Endodermal cell (in vitro differentiated cells): ENCODE data around the gene SIM1. TPM values are rescaled to one million over a fixed set of nuclear protein-coding genes. Genes with fewer than 3 reads are reported as not detected.

ENCODE experiments used
- DNase-seq: peaks from one replicate; pipeline ENCODE4 v3.0.0-alpha.2; 2017
- H3K27ac ChIP-seq: 2 replicates; pipeline ENCODE4 v1.5.1; 2013; ENCODE audit warnings: mild to moderate bottlenecking, low read depth, low read length, moderate library complexity
- H3K27me3 ChIP-seq: 2 replicates; pipeline ENCODE4 v1.6.1; 2013; ENCODE audit warnings: mild to moderate bottlenecking, low read length, moderate library complexity; ENCODE audit not compliant: insufficient read depth, control insufficient read depth, poor library complexity, severe bottlenecking
- H3K36me3 ChIP-seq: 2 replicates; pipeline ENCODE4 v1.7.0; 2013; ENCODE audit warnings: mild to moderate bottlenecking, low read length, moderate library complexity; ENCODE audit not compliant: control insufficient read depth, insufficient read depth
- H3K4me1 ChIP-seq: one replicate; pipeline ENCODE4 v1.7.0; 2013; ENCODE audit warnings: low read length; ENCODE audit not compliant: control insufficient read depth, insufficient read depth
- H3K4me3 ChIP-seq: 2 replicates; pipeline ENCODE4 v1.5.1; 2013; ENCODE audit warnings: mild to moderate bottlenecking, low read length, moderate library complexity
- H3K9ac ChIP-seq: 2 replicates; pipeline ENCODE4 v1.6.1; 2013; ENCODE audit warnings: mild to moderate bottlenecking, low read length, moderate library complexity; ENCODE audit not compliant: poor library complexity, severe bottlenecking; ENCODE audit errors: extremely low read depth
- H3K9me3 ChIP-seq: 2 replicates; pipeline ENCODE4 v1.6.1; 2013; ENCODE audit warnings: mild to moderate bottlenecking, low read length, moderate library complexity; ENCODE audit not compliant: control insufficient read depth
- H3K27ac Mint-ChIP-seq: 2 replicates; pipeline ENCODE4 v1.8.0; 2020; ENCODE audit warnings: mixed read lengths
- H3K27me3 Mint-ChIP-seq: 2 replicates; pipeline ENCODE4 v1.8.0; 2021; ENCODE audit warnings: mild to moderate bottlenecking, mixed read lengths; ENCODE audit not compliant: insufficient read depth
- H3K36me3 Mint-ChIP-seq: 2 replicates; pipeline ENCODE4 v1.8.0; 2020; ENCODE audit warnings: low read depth, mixed read lengths
- H3K4me1 Mint-ChIP-seq: 2 replicates; pipeline ENCODE4 v1.8.0; 2020; ENCODE audit warnings: mixed read lengths
- H3K4me3 Mint-ChIP-seq: 2 replicates; pipeline ENCODE4 v1.8.0; 2020; ENCODE audit warnings: mild to moderate bottlenecking, moderate library complexity, mixed read lengths
- H3K9me3 Mint-ChIP-seq: 2 replicates; pipeline ENCODE4 v1.8.0; 2020; ENCODE audit warnings: mild to moderate bottlenecking, mixed read lengths
- whole genome bisulfite sequencing, 2 experiments: methylation state at CpG; one replicate each; pipeline versions ENCODE4 v1.1.5 to v1.1.7; 2013; ENCODE audit warnings: missing lambda C conversion rate in 2 of 2, mixed read lengths in 1 of 2; ENCODE audit not compliant: insufficient coverage in 1 of 2, insufficient read length in 1 of 2; 5-methylcytosine and 5-hydroxymethylcytosine counted together
- total RNA-seq, 2 donors: library from RNA; stranded (reverse); fragmentation: NEBNext Ultra II Directional in 1 of 2; extraction: Animal tissue kit (Norgen Biotek cat#: 25700) in 1 of 2; gene quantifications; 2 replicates in 1 of 2; 3 replicates in 1 of 2; pipeline ENCODE4 v1.2.1, GENCODE V29; 2021
- TF ChIP-seq, protein P1 (sequence below): fragments of 200-600 bp; sonication (generic); conservative IDR thresholded peaks from 2 replicates; pipeline ENCODE4 v1.5.0; 2021; ENCODE audit warnings: antibody characterized with exemption, mild to moderate bottlenecking

Gene SIM1
- total RNA-seq, 2 donors from 2014 or later: 0.07 to 0.31 TPM

DNA sequence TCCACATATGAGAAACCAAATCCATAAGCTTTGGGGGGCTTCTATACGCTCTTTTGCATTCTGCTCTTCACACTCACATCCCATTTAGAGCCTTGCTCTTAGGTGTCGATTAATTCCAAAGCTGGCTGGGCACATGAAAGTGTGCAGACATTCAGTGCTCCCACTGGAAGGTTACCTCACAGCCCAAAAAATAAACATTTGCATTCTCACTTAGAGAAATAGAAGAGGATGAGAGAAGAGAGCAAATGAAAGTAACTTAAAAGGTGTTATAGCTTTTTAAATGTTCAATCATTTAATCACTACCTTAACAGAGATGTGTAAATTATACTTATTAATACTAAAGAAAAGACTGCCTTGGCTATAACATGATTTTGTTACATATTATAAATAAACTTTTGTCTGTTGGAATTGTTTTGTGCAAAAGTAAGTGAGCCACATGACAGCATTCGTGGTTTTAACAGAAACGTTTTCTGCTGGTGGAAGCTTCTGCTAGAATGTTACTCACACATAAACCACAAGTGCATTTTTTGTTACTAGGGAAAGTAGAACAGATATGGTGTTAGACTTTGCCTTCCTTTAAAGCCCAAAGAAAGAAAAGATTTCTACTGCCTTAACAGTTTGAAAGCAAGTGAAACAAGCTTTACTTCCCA lies 116.7 kb downstream of the SIM1 start:
- Histone ChIP-seq H3K4me1 (peaks cover 18% of the 10 kb centered on the region), H3K36me3 (no peaks in the 10 kb centered on the region), H3K4me3 (no peak overlapping the region), H3K27ac (no peak overlapping the region), H3K9me3 (peaks cover 8% of the 10 kb centered on the region), H3K9ac (no peak overlapping the region), H3K27me3 (no peaks in the 10 kb centered on the region)
- Mint-ChIP-seq H3K27ac (no peak overlapping the region), H3K36me3 (no peaks in the 10 kb centered on the region), H3K9me3 (no peaks in the 10 kb centered on the region), H3K4me3 (no peak overlapping the region), H3K4me1 (peaks cover 33% of the 10 kb centered on the region), H3K27me3 (no peaks in the 10 kb centered on the region)
- TF ChIP-seq, protein P1, sequence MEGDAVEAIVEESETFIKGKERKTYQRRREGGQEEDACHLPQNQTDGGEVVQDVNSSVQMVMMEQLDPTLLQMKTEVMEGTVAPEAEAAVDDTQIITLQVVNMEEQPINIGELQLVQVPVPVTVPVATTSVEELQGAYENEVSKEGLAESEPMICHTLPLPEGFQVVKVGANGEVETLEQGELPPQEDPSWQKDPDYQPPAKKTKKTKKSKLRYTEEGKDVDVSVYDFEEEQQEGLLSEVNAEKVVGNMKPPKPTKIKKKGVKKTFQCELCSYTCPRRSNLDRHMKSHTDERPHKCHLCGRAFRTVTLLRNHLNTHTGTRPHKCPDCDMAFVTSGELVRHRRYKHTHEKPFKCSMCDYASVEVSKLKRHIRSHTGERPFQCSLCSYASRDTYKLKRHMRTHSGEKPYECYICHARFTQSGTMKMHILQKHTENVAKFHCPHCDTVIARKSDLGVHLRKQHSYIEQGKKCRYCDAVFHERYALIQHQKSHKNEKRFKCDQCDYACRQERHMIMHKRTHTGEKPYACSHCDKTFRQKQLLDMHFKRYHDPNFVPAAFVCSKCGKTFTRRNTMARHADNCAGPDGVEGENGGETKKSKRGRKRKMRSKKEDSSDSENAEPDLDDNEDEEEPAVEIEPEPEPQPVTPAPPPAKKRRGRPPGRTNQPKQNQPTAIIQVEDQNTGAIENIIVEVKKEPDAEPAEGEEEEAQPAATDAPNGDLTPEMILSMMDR: no peak
- DNase-seq: no peak
- 81 to 100% methylated on average over 1 to 3 of the region's 4 CpGs for WGBS, 2 experiments

- Mint-ChIP-seq H3K27ac (no peak overlapping the region), H3K4me1 (peaks cover 34% of the 10 kb centered on the region), H3K9me3 (no peaks in the 10 kb centered on the region), H3K27me3 (no peaks in the 10 kb centered on the region), H3K36me3 (no peaks in the 10 kb centered on the region), H3K4me3 (no peak overlapping the region)
- Histone ChIP-seq H3K27ac (no peak overlapping the region), H3K4me1 (peaks cover 18% of the 10 kb centered on the region), H3K36me3 (no peaks in the 10 kb centered on the region), H3K4me3 (no peak overlapping the region), H3K27me3 (no peaks in the 10 kb centered on the region), H3K9ac (no peak overlapping the region), H3K9me3 (peaks cover 8% of the 10 kb centered on the region)
- no peak for DNase-seq
- WGBS, 2 experiments: 83 to 97% methylated on average over 1 to 2 of the region's 2 CpGs
- TF ChIP-seq, protein P1: no peak
Measured at GRCh38 chr6:100346828-100347227, 117.9 kb downstream of the SIM1 start.

GRCh38 chr6:100346203-100346602 lies 118.5 kb downstream of the SIM1 start:
- Histone ChIP-seq H3K9me3 (peaks cover 2% of the 10 kb centered on the region), H3K27ac (no peak overlapping the region), H3K4me1 (peaks cover 18% of the 10 kb centered on the region), H3K36me3 (no peaks in the 10 kb centered on the region), H3K27me3 (no peaks in the 10 kb centered on the region), H3K4me3 (no peak overlapping the region), H3K9ac (no peak overlapping the region)
- no peak for DNase-seq
- Mint-ChIP-seq H3K4me3 (no peak overlapping the region), H3K36me3 (no peaks in the 10 kb centered on the region), H3K27ac (no peak overlapping the region), H3K9me3 (no peaks in the 10 kb centered on the region), H3K4me1 (peaks cover 34% of the 10 kb centered on the region), H3K27me3 (no peaks in the 10 kb centered on the region)
- WGBS, 2 experiments: 83% methylated on average over 1 to 2 of the region's 2 CpGs
- TF ChIP-seq, protein P1: no peak
